HG02642 (cell line): ENCODE data around the gene MOCS3.
A peak's percentile ranks its signal among the peaks of the same experiment; 100 is the strongest.

Source experiments
- ATAC-seq: cut with Tn5 transposase; IDR thresholded peaks from one replicate; pipeline ENCODE4 v1.9.1; 2021; ENCODE audit warnings: mild to moderate bottlenecking; ENCODE audit not compliant: unreplicated experiment, poor library complexity

Gene MOCS3

DNA sequence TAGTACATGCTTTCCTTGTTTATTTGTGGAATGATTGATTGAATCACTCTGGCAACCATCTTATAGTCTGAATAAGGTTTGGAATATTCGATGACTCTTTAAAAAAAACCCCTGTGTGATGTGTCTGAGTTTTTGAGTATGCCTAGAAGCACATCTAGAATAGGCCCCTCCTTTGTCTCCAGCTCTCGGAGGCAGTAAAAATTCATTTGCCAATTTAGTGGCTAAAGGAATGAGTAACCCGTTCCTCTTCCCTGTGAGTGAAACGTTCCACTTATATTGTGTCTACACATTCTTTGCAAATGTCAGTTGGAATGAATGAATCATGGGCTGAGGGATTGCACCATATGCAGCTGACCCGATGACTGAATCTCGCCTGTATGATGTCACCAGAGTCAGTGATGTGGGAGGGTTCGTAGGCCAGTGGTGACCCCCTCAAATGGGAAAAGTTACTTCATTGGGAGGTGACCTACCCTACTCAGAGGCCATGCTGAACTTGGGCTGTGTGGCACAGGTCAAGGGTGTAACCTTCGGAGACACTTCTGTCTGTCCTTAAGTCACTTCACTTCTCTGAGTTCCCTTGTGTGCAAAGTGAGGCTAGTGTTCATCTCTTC lies 21.6 kb downstream of the MOCS3 start:
- no peak for ATAC-seq

- no peak for ATAC-seq
Measured at GRCh38 chr20:50980851-50981713, 22.5 kb downstream of the MOCS3 start.

- no peak for ATAC-seq
Measured at GRCh38 chr20:50981714-50982048, 23.1 kb downstream of the MOCS3 start.

GRCh38 chr20:50982363-50982762 lies 23.7 kb downstream of the MOCS3 start:
- ATAC-seq = no peak

DNA sequence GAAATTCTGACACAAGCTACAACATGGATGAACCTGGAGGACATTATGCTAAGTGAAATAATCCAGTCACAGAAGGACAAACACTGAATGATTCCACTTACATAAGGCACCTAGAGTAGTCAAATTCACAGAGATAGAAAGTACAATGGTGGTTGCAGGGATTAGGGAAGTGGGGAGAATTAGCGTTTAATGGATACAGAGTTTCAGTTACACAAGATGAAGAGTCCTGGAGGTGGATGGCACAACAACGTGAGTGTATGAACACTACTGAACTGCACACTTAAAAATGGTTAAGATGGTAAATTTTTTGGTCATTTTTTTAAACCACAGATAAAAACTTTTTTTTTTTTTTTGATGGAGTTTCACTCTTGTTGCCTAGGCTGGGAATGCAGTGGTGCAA lies 24.7 kb downstream of the MOCS3 start:
- no peak for ATAC-seq

GRCh38 chr20:50987493-50988210 lies 29.0 kb downstream of the MOCS3 start:
- peak; percentile 48 for ATAC-seq

- ATAC-seq = no peak
Measured at GRCh38 chr20:50991076-50991475, 32.5 kb downstream of the MOCS3 start.

GRCh38 chr20:50992336-50992732 lies 33.7 kb downstream of the MOCS3 start:
- no peak for ATAC-seq

GRCh38 chr20:50992733-50993457 lies 34.3 kb downstream of the MOCS3 start:
- peak; percentile 47 for ATAC-seq

GRCh38 chr20:50993876-50994275 lies 35.3 kb downstream of the MOCS3 start:
- no peak for ATAC-seq

DNA sequence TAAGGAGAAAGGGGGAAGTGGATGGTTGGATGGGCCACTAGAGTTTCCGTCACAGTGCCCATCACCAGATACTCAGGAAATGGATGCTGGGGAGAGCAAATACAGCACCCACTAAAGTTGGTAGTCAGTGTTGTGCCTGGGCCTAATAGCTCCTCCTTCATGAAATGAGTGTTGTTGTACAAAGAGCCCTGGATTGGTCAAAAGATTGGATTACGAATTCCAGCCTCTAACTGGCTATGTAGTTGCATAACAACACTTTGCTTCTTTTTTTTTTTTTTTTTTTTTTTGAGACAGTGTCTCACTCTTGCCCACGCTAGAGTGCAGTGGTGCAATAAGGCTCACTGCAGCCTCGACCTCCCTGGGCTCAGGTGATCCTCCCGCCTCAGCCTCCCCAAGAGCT lies 36.9 kb downstream of the MOCS3 start:
- ATAC-seq = no peak

- no peak for ATAC-seq
Measured at GRCh38 chr20:50996901-50997865, 38.6 kb downstream of the MOCS3 start.

DNA sequence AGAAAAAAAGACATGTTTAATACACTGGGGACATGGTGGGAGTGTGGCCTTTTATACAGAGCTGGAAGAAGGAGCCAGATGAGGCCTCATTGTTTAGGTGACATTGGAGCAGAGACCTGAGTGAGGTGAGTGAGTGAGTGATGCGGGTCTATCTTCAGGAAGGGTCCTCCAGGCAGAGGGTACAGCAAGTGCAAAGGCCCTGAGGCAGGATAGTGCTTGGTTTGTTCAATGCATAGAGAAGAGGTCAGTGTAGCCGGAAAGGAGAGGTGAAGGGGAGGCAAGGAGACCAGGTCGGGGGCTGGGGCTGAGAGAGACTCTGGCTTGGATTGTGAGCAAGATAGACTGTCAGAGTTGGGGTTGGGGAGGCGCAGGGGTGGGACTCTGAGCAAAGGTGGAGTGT lies 40.7 kb downstream of the MOCS3 start:
- ATAC-seq = no peak

DNA sequence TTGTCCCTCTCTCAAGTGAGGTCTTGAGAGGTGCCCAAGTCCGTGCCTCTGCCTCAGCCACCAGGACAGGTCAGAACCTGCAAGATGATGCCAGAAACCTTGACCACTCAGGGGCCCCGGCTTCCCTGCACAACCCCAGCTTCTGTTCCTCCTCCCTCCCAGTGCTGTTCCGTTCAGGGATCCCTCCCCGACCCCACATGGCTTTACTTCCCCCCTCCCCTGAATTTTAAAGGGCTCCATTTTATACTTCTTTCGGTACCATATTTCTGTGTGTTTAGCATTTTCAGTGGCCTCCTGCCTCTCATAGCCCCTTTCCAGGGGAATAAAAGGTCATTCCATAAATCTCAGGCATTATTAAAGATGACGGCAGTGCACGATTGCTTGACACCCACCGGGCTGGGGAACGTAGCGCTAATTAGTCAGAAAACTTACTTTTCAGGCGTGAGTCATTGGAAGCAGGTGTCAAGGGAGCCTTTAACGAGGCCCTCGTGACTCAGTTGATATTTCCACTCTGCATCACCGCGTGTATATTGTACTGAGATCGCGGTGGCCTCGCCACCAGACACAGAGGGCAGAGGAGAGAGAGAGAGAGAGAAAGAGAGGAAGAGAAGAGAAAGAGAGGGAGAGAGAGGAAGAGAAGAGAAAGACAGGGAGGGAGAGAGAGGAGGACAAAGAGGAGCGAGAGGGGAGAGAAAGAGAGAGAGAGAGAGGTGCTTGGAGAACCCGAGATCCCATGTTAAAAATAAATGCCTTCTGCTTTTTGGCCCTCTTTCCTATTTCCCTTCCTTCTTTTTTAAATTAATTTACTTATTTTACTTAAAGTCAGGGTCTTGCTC lies 43.0 kb downstream of the MOCS3 start:
- ATAC-seq = no peak

DNA sequence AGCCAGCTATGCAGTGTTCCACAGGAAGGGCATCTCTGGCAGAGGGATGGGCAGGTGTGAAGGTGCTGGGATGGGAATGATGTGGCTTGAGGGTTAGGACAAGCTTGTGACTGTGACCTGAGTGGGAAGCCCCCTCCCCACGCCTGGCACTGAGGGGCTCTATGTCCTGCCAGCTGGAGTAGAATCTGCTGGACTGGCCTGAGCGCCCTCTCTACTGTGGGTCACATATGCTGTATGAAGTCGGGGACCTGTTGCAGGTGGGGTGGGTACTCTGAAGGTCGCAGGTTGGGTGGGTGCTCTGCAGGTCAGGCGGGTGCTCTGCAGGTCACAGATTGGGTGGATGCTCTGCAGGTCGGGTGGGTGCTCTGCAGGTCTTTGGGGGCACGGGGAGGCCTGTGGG lies 44.0 kb downstream of the MOCS3 start:
- no peak for ATAC-seq

DNA sequence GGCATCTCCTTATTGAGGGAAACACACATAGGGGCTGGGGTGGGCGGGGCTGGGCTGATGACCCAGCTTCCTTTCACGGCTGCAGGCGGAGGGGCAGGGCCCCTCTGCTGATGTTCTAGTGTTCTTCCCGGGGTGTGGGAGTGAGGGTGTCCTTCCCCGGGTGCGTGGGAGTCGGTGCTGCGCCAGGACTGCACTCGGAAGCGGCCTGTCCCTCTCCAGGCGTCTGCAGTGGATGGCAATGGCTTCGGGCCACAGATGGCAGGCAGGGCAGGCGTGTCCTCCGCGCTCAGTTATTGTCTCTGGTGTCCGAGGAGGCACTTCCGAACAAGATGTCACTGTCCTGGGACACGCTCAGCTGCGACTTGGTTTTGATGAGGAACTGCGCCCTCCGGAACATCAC lies 45.1 kb downstream of the MOCS3 start:
- ATAC-seq = no peak

- ATAC-seq = no peak
Measured at GRCh38 chr20:51004305-51004727, 45.7 kb downstream of the MOCS3 start.

DNA sequence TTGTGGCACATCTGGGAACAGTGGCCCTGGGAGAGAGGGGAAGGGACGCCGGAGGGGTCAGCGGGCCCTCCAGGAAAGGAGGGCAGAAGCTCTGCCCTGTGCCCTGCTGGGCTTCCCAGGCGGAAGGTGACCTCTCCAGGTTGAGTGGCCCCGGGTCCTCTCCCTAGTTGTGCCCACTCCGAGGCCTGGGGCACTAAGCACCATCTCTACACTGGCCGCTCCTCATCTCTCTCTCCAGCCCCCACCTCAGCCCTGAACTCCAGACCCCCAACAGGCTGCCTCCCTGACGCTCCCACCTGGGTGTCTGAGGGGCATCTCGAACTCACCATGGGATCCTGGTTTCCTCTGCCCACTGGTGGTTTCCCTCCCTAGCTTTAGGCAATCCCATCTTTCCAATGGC lies 46.2 kb downstream of the MOCS3 start:
- ATAC-seq = no peak

DNA sequence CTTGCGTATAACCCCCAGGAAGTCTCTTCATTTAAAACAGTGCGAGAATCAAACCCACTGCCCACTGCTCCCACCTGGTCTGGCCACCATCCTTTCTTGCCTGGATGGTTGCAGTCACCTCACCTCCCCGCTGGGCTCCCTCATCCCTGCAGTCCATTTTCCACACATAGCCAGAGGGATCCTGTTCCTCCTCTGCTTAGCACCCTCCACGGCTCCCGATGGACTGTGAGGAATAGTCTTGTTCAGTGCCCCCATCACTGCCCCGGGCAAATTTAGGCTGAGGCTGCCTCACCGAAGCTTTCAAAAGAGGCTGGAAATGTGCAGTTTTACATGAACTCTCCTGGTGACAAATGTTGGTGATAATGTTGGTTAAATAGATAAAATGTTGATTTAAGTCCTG lies 46.6 kb downstream of the MOCS3 start:
- no peak for ATAC-seq
